NCI-H2107 treated with DMSO at 0.1 percent for 48 hours (cell line): ENCODE measurements around the gene FAM240B.

Experiments
- DNase-seq: peaks from one replicate; lab custom pipeline; 2025; ENCODE audit not compliant: unreplicated experiment; lab: John Stamatoyannopoulos, UW

The FAM240B gene

DNA sequence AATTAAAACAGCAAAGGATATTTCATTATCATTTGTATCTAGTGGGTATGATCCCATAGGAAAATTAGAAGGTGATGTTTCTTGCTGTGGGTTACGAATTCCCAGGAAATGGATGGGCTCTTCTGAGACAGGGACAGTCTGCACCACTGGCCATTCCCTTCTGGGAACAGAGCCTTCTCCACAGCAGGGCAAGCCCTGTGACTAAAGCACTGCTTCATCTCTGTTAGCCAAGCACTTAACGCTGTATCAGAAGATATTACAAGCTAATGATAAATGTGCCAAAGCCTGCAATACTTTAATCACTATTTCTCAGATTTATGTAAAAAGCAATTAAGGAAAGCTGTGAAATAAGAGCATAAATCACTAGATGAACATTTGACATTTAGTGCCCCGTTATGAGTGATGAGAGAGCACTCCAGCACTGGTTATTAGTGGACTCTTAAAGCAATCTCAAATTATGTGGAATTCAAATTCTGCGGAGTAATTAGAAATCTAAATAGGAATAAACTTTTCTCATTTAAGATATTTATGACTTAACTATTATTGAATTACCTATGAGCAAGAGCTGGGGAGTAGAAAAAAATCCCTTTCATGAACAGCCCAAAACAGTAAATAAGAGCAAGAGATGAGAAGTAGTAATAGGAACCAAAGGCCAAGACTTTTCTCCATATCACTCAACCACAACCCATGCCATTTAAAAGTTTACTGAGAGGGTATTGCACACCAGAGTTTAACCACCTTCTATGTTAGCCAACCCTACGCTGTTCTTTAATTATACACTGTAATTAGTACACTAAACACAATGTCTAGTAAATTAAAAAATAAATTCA lies 49.2 kb downstream of the FAM240B start:
- DNase-seq = no peak

- no peak for DNase-seq
Measured at GRCh38 chr9:38668791-38669466, 51.0 kb downstream of the FAM240B start.

DNA sequence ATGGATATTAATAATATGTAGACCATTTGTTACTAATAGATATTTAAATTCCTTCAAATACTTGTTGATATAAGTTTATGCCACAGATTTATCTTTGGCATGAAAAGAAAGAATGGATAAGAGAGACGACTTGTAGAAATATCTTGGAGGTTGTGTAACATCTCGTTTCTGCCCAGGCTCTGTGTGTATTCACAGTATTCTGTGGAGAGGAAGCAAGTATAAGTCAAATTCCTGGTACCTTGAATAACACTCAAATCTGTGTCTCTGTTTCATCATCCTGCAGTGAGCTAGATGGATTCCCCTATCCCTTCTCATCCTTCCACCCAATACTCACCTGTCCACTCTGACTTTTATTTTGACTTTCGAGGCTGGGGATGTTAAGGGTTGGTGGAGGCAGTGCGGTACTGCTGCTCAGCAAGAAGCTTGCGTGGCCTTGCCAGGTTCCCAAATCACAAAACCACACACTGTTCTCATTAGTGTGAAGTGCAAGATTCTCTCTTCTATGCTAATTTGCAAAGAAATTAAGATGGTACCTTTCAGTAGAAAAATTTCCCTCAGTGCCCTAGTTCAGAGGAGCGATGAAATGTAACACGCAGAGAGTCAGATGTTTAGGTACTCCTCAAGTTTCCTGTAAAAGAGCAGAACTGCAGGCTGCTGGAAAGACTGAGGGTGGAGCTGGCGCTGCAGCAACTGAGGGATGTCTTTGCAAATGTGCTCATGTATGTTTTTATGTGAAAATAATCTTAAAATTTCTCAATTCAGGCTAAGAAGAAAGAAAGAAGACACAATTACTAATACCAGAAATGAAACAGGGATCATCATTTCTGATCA lies 57.0 kb downstream of the FAM240B start:
- peak; percentile 36 for DNase-seq

GRCh38 chr9:38659538-38659937 lies 60.4 kb downstream of the FAM240B start:
- DNase-seq = no peak

GRCh38 chr9:38656896-38657295 lies 63.0 kb downstream of the FAM240B start:
- no peak for DNase-seq

GRCh38 chr9:38652486-38652885 lies 67.4 kb downstream of the FAM240B start:
- no peak for DNase-seq

DNA sequence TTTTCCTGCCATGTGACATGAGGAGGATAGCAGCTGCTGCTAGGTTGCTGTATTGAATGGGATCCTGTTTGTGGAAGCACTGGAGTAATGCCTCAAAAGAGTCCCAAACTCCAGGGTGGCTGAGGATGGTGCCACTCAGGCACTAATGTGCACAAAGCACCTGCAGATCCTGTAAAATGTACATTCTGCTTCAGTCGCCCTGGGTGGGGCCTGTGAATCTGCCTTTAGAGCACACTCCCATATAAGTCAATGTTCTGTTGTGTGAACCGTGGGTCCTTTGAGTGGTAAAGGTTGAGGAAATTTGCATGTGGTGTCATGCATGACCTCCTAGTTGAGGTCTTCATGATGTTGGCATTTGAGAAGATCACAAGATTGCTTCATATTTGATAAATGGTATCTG lies 67.9 kb downstream of the FAM240B start:
- DNase-seq = no peak

- DNase-seq = no peak
Measured at GRCh38 chr9:38651400-38652042, 68.4 kb downstream of the FAM240B start.

GRCh38 chr9:38650564-38650963 lies 69.4 kb downstream of the FAM240B start:
- no peak for DNase-seq

GRCh38 chr9:38649731-38650363 lies 70.1 kb downstream of the FAM240B start:
- no peak for DNase-seq

DNA sequence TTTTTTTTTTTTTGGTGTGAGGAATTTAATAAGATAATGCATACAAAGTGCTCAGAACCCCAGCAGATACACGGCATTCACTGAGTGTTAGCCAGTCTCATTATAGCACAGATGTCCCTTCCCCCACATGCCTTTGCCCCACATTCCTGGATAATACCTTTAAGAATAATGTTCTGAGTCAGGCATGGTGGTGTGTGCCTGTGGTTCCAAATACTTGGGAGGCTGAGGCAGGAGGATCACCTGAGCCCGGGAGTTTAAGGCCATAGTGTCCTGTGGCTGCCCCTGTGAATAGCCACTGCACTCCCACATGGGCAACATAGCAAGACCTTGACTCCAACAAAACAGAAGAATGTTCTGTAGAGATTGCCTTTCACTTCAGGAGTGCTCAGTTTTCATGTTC lies 75.3 kb downstream of the FAM240B start:
- no peak for DNase-seq
